Measurements from ENCODE around the gene AHDC1.

DNA sequence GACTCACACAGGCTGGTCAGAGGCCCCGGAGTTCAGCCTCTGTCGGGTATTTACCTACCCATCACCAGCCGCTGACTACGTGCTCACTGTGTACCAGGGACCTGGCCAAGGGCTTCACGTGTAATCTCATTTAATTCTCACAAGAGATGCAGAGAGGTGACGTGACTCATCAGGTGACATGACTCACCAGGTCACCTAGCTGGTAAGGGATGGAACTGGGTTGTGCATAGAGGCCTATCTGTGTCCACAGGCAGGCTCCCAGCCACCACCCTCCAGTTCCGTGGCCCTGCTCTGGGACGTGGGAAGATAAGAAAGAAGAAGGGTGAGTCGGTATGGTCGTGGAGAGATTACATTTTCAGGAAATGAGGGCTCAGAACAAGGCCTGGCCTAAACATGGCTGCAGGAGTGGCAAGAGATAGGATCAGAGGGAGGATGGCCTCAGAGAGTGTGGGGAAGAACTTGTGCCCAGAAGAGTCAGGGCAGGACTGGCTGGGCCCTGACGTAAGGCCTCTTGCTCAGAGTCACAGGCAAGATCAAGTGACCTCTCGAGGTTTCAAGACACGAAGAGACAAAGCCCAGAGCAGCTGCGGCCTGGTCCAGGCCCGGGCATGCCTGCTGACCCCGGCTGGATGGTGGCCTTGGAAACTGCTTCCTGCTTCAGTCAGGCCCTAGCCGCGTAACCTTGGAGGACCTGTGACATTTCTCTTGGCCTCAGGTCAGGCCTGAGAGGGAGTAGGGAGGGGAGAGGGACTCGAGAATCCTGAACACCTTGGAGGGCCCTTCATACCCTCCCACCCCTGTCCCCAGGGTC lies 61.3 kb downstream of the AHDC1 start:
- TF ChIP-seq ZBTB7A (IDR thresholded peaks at IDR 0.05; ENCODE audit: low read depth) (no peak), TAF1 (IDR thresholded peaks at IDR 0.05; ENCODE audit: low read depth) (no peak), CEBPB (IDR thresholded peaks at IDR 0.05) (no peak), RAD21 (IDR thresholded peaks at IDR 0.05; ENCODE audit: low read depth) (no peak; the same call in 1 of the 2 replicates), YY1 (IDR thresholded peaks at IDR 0.05; ENCODE audit: low read depth) (no peak), EP300 (IDR thresholded peaks at IDR 0.05; ENCODE audit: borderline replicate concordance) (no peak), EGR1 (IDR thresholded peaks at IDR 0.05) (no peak), CREB1 (IDR thresholded peaks at IDR 0.05; ENCODE audit: low read depth) (no peak), FOXM1 (IDR thresholded peaks at IDR 0.05; ENCODE audit: borderline replicate concordance, low read depth) (no peak), NFIC (IDR thresholded peaks at IDR 0.05) (no peak)
- TF ChIP-seq, protein P1, sequence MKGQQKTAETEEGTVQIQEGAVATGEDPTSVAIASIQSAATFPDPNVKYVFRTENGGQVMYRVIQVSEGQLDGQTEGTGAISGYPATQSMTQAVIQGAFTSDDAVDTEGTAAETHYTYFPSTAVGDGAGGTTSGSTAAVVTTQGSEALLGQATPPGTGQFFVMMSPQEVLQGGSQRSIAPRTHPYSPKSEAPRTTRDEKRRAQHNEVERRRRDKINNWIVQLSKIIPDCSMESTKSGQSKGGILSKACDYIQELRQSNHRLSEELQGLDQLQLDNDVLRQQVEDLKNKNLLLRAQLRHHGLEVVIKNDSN (IDR thresholded peaks at IDR 0.05) = no peak
- TF ChIP-seq, protein P2, sequence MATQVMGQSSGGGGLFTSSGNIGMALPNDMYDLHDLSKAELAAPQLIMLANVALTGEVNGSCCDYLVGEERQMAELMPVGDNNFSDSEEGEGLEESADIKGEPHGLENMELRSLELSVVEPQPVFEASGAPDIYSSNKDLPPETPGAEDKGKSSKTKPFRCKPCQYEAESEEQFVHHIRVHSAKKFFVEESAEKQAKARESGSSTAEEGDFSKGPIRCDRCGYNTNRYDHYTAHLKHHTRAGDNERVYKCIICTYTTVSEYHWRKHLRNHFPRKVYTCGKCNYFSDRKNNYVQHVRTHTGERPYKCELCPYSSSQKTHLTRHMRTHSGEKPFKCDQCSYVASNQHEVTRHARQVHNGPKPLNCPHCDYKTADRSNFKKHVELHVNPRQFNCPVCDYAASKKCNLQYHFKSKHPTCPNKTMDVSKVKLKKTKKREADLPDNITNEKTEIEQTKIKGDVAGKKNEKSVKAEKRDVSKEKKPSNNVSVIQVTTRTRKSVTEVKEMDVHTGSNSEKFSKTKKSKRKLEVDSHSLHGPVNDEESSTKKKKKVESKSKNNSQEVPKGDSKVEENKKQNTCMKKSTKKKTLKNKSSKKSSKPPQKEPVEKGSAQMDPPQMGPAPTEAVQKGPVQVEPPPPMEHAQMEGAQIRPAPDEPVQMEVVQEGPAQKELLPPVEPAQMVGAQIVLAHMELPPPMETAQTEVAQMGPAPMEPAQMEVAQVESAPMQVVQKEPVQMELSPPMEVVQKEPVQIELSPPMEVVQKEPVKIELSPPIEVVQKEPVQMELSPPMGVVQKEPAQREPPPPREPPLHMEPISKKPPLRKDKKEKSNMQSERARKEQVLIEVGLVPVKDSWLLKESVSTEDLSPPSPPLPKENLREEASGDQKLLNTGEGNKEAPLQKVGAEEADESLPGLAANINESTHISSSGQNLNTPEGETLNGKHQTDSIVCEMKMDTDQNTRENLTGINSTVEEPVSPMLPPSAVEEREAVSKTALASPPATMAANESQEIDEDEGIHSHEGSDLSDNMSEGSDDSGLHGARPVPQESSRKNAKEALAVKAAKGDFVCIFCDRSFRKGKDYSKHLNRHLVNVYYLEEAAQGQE (IDR thresholded peaks at IDR 0.05; ENCODE audit: low read depth) = no peak
- TF ChIP-seq, protein P3, sequence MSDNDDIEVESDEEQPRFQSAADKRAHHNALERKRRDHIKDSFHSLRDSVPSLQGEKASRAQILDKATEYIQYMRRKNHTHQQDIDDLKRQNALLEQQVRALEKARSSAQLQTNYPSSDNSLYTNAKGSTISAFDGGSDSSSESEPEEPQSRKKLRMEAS (IDR thresholded peaks at IDR 0.05) = no peak

Data from Ishikawa (cell line).